H1 (cell line): Measurements from ENCODE around the gene AGBL1. TPM values are rescaled to one million over a fixed set of nuclear protein-coding genes. Genes with fewer than 3 reads are reported as not detected.

Source experiments
- CTCF ChIA-PET: fragments of 300-600 bp; sonication (Branson Sonifier 250); formaldehyde crosslinking; loops from one replicate; lab custom pipeline; 2021; ENCODE audit not compliant: partially characterized antibody; lab: Charles Lee
- POLR2A ChIA-PET: fragments of 300-600 bp; sonication (Branson Sonifier 250); formaldehyde crosslinking; loops from one replicate; lab custom pipeline; 2021; ENCODE audit warnings: inconsistent platforms; ENCODE audit not compliant: partially characterized antibody; lab: Charles Lee
- DNase-seq, 2 experiments: peaks; one replicate each; pipeline versions ENCODE4 v3.0.0 to v3.0.0-alpha.2; 2010 to 2022; ENCODE audit warnings: low spot score in 2 of 2, low read depth in 1 of 2, mixed read lengths in 1 of 2
- FAIRE-seq: peaks from 2 replicates; lab custom pipeline; 2011; peaks lifted over from hg19 to GRCh38; lab: Jason Lieb, UNC
- H2AFZ ChIP-seq: 2 replicates; pipeline ENCODE4 v1.8.1; 2012; ENCODE audit warnings: low read length, inconsistent platforms
- H2AK5ac ChIP-seq: 2 replicates; pipeline ENCODE4 v1.6.1; 2013; ENCODE audit warnings: low read depth, low read length
- H2BK120ac ChIP-seq: replicated peaks from 2 replicates; pipeline ENCODE3; 2013; ENCODE audit warnings: low read depth, low read length, inconsistent platforms
- H2BK12ac ChIP-seq: 2 replicates; pipeline ENCODE4 v1.6.1; 2013; ENCODE audit warnings: low read depth, low read length
- H2BK15ac ChIP-seq: 2 replicates; pipeline ENCODE4 v1.6.1; 2013; ENCODE audit warnings: low read length
- H2BK20ac ChIP-seq: 2 replicates; pipeline ENCODE4 v1.6.1; 2013; ENCODE audit warnings: low read length
- H2BK5ac ChIP-seq: 2 replicates; pipeline ENCODE4 v1.6.1; 2013; ENCODE audit warnings: low read depth, low read length
- H3K14ac ChIP-seq: 2 replicates; pipeline ENCODE4 v1.6.1; 2013; ENCODE audit warnings: inconsistent platforms; ENCODE audit not compliant: insufficient read length
- H3K18ac ChIP-seq: 2 replicates; pipeline ENCODE4 v1.6.1; 2013; ENCODE audit warnings: low read length; ENCODE audit errors: extremely low read depth
- H3K23ac ChIP-seq: 2 replicates; pipeline ENCODE4 v1.6.1; 2013; ENCODE audit warnings: inconsistent platforms; ENCODE audit not compliant: insufficient read length
- H3K23me2 ChIP-seq: 2 replicates; pipeline ENCODE4 v1.6.1; 2013; ENCODE audit warnings: low read depth, low read length
- H3K27ac ChIP-seq: 2 replicates; pipeline ENCODE4 v1.6.1; 2011; ENCODE audit warnings: low read depth, low read length, inconsistent platforms
- H3K27me3 ChIP-seq, 4 experiments: replicated peaks in 1 of 4; 1 replicate in 1 of 4; 2 replicates in 3 of 4; pipeline versions ENCODE4 v1.6.1 to v1.8.1; 2011 to 2013; ENCODE audit warnings: low read length in 3 of 4, mild to moderate bottlenecking in 3 of 4, inconsistent platforms in 2 of 4, mixed read lengths in 2 of 4, moderate library complexity in 1 of 4; ENCODE audit not compliant: control insufficient read depth in 3 of 4, insufficient read depth in 3 of 4; ENCODE audit errors: extremely low read depth in 1 of 4
- H3K36me3 ChIP-seq, 4 experiments: 2 replicates each; pipeline versions ENCODE4 v1.6.1 to v1.8.1; 2011 to 2013; ENCODE audit warnings: mild to moderate bottlenecking in 4 of 4, low read length in 3 of 4, moderate library complexity in 2 of 4, control low read depth in 1 of 4, inconsistent platforms in 1 of 4; ENCODE audit not compliant: insufficient read depth in 4 of 4, control insufficient read depth in 2 of 4
- H3K4ac ChIP-seq: replicated peaks from 2 replicates; pipeline ENCODE3; 2013; ENCODE audit warnings: low read length, low read depth, mixed read lengths, inconsistent platforms; ENCODE audit not compliant: insufficient read length
- H3K4me1 ChIP-seq, 4 experiments: replicated peaks in 1 of 4; 1 replicate in 1 of 4; 2 replicates in 3 of 4; pipeline versions ENCODE4 v1.6.1 to v1.8.1; 2011 to 2013; ENCODE audit warnings: low read length in 3 of 4, inconsistent platforms in 2 of 4, mixed read lengths in 1 of 4; ENCODE audit not compliant: insufficient read depth in 4 of 4, control insufficient read depth in 3 of 4
- H3K4me2 ChIP-seq, 2 experiments: 2 replicates each; pipeline versions ENCODE4 v1.6.1 to v1.8.1; 2011 to 2013; ENCODE audit warnings: low read depth in 2 of 2, low read length in 2 of 2, control low read depth in 1 of 2, inconsistent platforms in 1 of 2, mild to moderate bottlenecking in 1 of 2; ENCODE audit not compliant: insufficient read depth in 1 of 2
- H3K4me3 ChIP-seq, 4 experiments: fragments of 200-600, 300-600 bp in 1 of 4; sonication (generic), shearing (Covaris generic), sonication (Bioruptor Twin) in 1 of 4; 2 replicates each; pipeline versions ENCODE4 v1.5.1 to v1.8.1; 2011 to 2016; ENCODE audit warnings: low read length in 4 of 4, low read depth in 3 of 4, control low read depth in 2 of 4, inconsistent platforms in 2 of 4, mild to moderate bottlenecking in 2 of 4, mixed read lengths in 1 of 4, moderate library complexity in 1 of 4; ENCODE audit not compliant: insufficient read depth in 2 of 4; ENCODE audit errors: extremely low read depth in 1 of 4
- H3K56ac ChIP-seq: replicated peaks from 2 replicates; pipeline ENCODE3; 2013; ENCODE audit warnings: low read depth, mild to moderate bottlenecking, mixed read lengths, low read length, inconsistent platforms; ENCODE audit not compliant: insufficient read length
- H3K79me1 ChIP-seq: 2 replicates; pipeline ENCODE4 v1.6.1; 2013; ENCODE audit warnings: low read depth, low read length, control low read depth
- H3K79me2 ChIP-seq, 2 experiments: 2 replicates each; pipeline versions ENCODE4 v1.6.1 to v1.8.1; 2012 to 2013; ENCODE audit warnings: low read length in 2 of 2, mild to moderate bottlenecking in 2 of 2, inconsistent platforms in 1 of 2; ENCODE audit not compliant: insufficient read depth in 2 of 2, control insufficient read depth in 1 of 2
- H3K9ac ChIP-seq, 4 experiments: replicated peaks in 1 of 4; 1 replicate in 1 of 4; 2 replicates in 3 of 4; pipeline versions ENCODE4 v1.6.1 to v1.8.1; 2011 to 2013; ENCODE audit warnings: low read depth in 3 of 4, low read length in 3 of 4, control low read depth in 2 of 4, mild to moderate bottlenecking in 2 of 4, moderate library complexity in 2 of 4, inconsistent platforms in 1 of 4; ENCODE audit errors: extremely low read depth in 1 of 4
- H3K9me3 ChIP-seq, 2 experiments: 2 replicates each; pipeline versions ENCODE4 v1.6.1 to v1.8.1; 2012 to 2013; ENCODE audit warnings: mild to moderate bottlenecking in 2 of 2, moderate library complexity in 2 of 2, control low read depth in 1 of 2, inconsistent platforms in 1 of 2, low read depth in 1 of 2, low read length in 1 of 2, mixed read lengths in 1 of 2; ENCODE audit not compliant: insufficient read depth in 2 of 2
- H4K20me1 ChIP-seq, 2 experiments: replicated peaks in 1 of 2; 2 replicates each; pipeline versions ENCODE3 to v1.8.1; 2011 to 2013; ENCODE audit warnings: inconsistent platforms in 2 of 2, low read length in 2 of 2, mild to moderate bottlenecking in 1 of 2; ENCODE audit not compliant: insufficient read depth in 2 of 2, control insufficient read depth in 1 of 2
- H4K5ac ChIP-seq: 2 replicates; pipeline ENCODE4 v1.6.1; 2013; ENCODE audit warnings: low read length, low read depth, mixed read lengths, inconsistent platforms; ENCODE audit not compliant: insufficient read length
- H4K8ac ChIP-seq: 2 replicates; pipeline ENCODE4 v1.8.0; 2013; ENCODE audit warnings: mild to moderate bottlenecking, moderate library complexity, low read length, inconsistent platforms; ENCODE audit not compliant: insufficient read depth; ENCODE audit errors: extremely low read depth
- H4K91ac ChIP-seq: replicated peaks from 2 replicates; pipeline ENCODE3; 2013; ENCODE audit warnings: low read length, mixed read lengths, inconsistent platforms; ENCODE audit not compliant: insufficient read length
- CBX5 ChIP-seq: fragments of 300-800, 300-1000 bp; sonication (generic); IDR thresholded peaks from 2 replicates; pipeline ENCODE4 v1.7.1; 2016; ENCODE audit warnings: antibody characterized with exemption, low read length, low read depth
- CHD1 ChIP-seq: IDR thresholded peaks from 2 replicates; pipeline ENCODE4 v1.6.1; 2012; ENCODE audit warnings: low read depth, low read length, improper control_type of control experiment
- CHD2 ChIP-seq: IDR thresholded peaks from 2 replicates; pipeline ENCODE4 v1.6.1; 2012; ENCODE audit warnings: low read length, improper control_type of control experiment
- GTF2F1 ChIP-seq: IDR thresholded peaks from 2 replicates; pipeline ENCODE4 v1.6.1; 2012; ENCODE audit warnings: low read depth, low read length, improper control_type of control experiment, borderline replicate concordance
- HDAC2 ChIP-seq, 2 experiments: fragments of 300-600 bp in 1 of 2; sonication (generic) in 1 of 2; IDR thresholded peaks; 2 replicates each; pipeline ENCODE4 v1.6.1; 2011 to 2012; ENCODE audit warnings: low read depth in 2 of 2, low read length in 2 of 2, mild to moderate bottlenecking in 2 of 2, moderate library complexity in 2 of 2, borderline replicate concordance in 1 of 2, inconsistent platforms in 1 of 2
- NANOG ChIP-seq: IDR thresholded peaks from 2 replicates; pipeline ENCODE4 v1.6.1; 2011; ENCODE audit warnings: low read length, low read depth, mild to moderate bottlenecking, inconsistent platforms; ENCODE audit not compliant: insufficient read depth, poor library complexity, severe bottlenecking
- RAD21 ChIP-seq, 2 experiments: IDR thresholded peaks in 1 of 2; conservative IDR thresholded peaks in 1 of 2; 2 replicates each; pipeline ENCODE4 v1.6.1; 2011; ENCODE audit warnings: low read depth in 2 of 2, low read length in 2 of 2, improper control_type of control experiment in 1 of 2, inconsistent platforms in 1 of 2, mild to moderate bottlenecking in 1 of 2, moderate library complexity in 1 of 2
- TBP ChIP-seq: IDR thresholded peaks from 2 replicates; pipeline ENCODE4 v1.6.1; 2011; ENCODE audit warnings: low read depth, low read length, improper control_type of control experiment
- TEAD4 ChIP-seq: IDR thresholded peaks from 2 replicates; pipeline ENCODE4 v1.6.1; 2012; ENCODE audit warnings: low read depth, low read length, inconsistent platforms, mixed read lengths
- WGBS, 2 experiments: shearing (Covaris generic) in 1 of 2; methylation state at CpG; one replicate each; pipeline versions ENCODE4 v1.1.6 to v1.1.7; 2013 to 2015; ENCODE audit warnings: low lambda C conversion rate in 2 of 2, mixed read lengths in 2 of 2, inconsistent platforms in 1 of 2, low coverage in 1 of 2, missing lambda C conversion rate in 1 of 2; ENCODE audit not compliant: insufficient replicate concordance in 2 of 2, insufficient coverage in 1 of 2, insufficient read length in 1 of 2; ENCODE audit errors: extremely low coverage in 1 of 2, missing lambda C conversion rate in 1 of 2; 5-methylcytosine and 5-hydroxymethylcytosine counted together
- polyA plus RNA-seq, 7 experiments: library from polyadenylated mRNA; depleted of rRNA in 3 of 7; stranded (reverse) in 5 of 7; unstranded in 2 of 7; fragments of >200 nt in 5 of 7; fragments of 200-250 nt in 2 of 7; gene quantifications; 1 replicate in 5 of 7; 2 replicates in 1 of 7; 4 replicates in 1 of 7; pipeline versions ENCODE4 v1.2.1 to v1.2.3, GENCODE V29; 2011 to 2013; ENCODE audit warnings: missing spikeins in 2 of 7, mixed read lengths in 2 of 7
- total RNA-seq: library from RNA; stranded (reverse); fragmentation: NEBNext Ultra II Directional; extraction: Animal tissue kit (Norgen Biotek cat#: 25700); gene quantifications from 2 replicates; pipeline ENCODE4 v1.2.1, GENCODE V29; 2021

AGBL1 gene
- total and polyA plus RNA-seq, 2 of the 8 experiments (the other 6 are each of a cell fraction or from before 2014, with no cell fraction given), result not detected

DNA sequence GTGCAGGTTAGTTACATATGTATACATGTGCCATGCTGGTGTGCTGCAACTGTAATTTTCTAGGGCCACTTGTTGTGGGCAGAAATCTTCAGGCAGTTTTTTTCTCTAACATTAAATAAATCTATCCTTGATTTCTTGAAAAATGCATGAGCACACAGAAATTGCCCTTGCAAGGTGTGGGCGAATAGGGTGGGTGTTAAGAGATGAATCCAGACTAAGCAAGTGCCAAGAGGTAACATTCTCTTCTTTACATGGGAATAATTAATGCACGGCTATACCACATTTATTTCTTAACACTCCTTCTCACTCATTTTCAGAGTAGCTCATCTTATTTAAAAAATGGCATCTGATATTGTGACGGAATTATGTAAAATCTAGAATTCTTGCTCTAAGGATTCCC, 719.6 kb downstream of the AGBL1 start:
- Histone ChIP-seq H3K79me1 (no peaks in the 10 kb centered on the region), H3K9ac (no peak overlapping the region)
- CTCF ChIA-PET, result no interaction called here

More for the DNA sequence above, 719.6 kb downstream of the AGBL1 start:
- no peak for TF ChIP-seq HDAC2 (IDR thresholded peaks at IDR 0.05; ENCODE audit: borderline replicate concordance in 1 of 2, low read depth in 2 of 2, low read length in 2 of 2)
- no peak for TF ChIP-seq CHD2
- TF ChIP-seq RAD21 (IDR thresholded peaks at IDR 0.05 in 1 of 2, conservative IDR thresholded peaks at IDR 0.05 in 1 of 2; ENCODE audit: low read depth in 2 of 2, low read length in 2 of 2), result no peak
- no peak for TF ChIP-seq TBP
- no peak for TF ChIP-seq CHD1
- no peak for TF ChIP-seq CBX5
- no peak for TF ChIP-seq TEAD4
- TF ChIP-seq GTF2F1, result no peak
- TF ChIP-seq NANOG, result no peak
- H2AFZ ChIP-seq, result no peak overlapping the region
- no peaks in the 10 kb centered on the region for H3K4me1 ChIP-seq
- H2BK5ac ChIP-seq, result no peak overlapping the region
- no peak overlapping the region for H2BK20ac ChIP-seq
- no peak overlapping the region for H3K27ac ChIP-seq
- no peak overlapping the region for H3K18ac ChIP-seq
- no peak overlapping the region for H3K4ac ChIP-seq
- H4K8ac ChIP-seq, result no peak overlapping the region
- no peaks in the 10 kb centered on the region for H3K9me3 ChIP-seq
- H3K4me2 ChIP-seq, result no peak overlapping the region
- no peak overlapping the region for H3K56ac ChIP-seq
- no peak overlapping the region for H3K14ac ChIP-seq
- POLR2A ChIA-PET, result no interaction called here
- no peak overlapping the region for H3K23ac ChIP-seq
- WGBS, 2 experiments, result 96% methylated on average over 3 of the region's 3 CpGs; no CpG with 5 or more reads in 1 of the 2 experiments
- FAIRE-seq (no peak), DNase-seq (no peak)
- H4K5ac ChIP-seq, result no peak overlapping the region
- no peaks in the 10 kb centered on the region for H3K27me3 ChIP-seq
- no peaks in the 10 kb centered on the region for H3K36me3 ChIP-seq
- no peak overlapping the region for H2AK5ac ChIP-seq
- no peak overlapping the region for H2BK120ac ChIP-seq
- H2BK15ac ChIP-seq, result no peak overlapping the region
- no peaks in the 10 kb centered on the region for H4K20me1 ChIP-seq
- H3K79me2 ChIP-seq, result no peaks in the 10 kb centered on the region
- no peak overlapping the region for H2BK12ac ChIP-seq
- no peaks in the 10 kb centered on the region for H3K23me2 ChIP-seq
- no peak overlapping the region for H4K91ac ChIP-seq
- H3K4me3 ChIP-seq, result no peak overlapping the region
